GM10266 (cell line): Measurements from ENCODE around the gene MRPL28.

ENCODE experiments used
- DNase-seq: peaks from one replicate; pipeline ENCODE4 v3.0.0; 2012; ENCODE audit errors: extremely low spot score
- CTCF ChIP-seq: IDR thresholded peaks from 2 replicates; pipeline ENCODE4 v1.5.1; 2012; ENCODE audit warnings: mild to moderate bottlenecking, low read depth; ENCODE audit not compliant: control insufficient read depth, insufficient read depth; ENCODE audit errors: missing control alignments

The MRPL28 gene

DNA sequence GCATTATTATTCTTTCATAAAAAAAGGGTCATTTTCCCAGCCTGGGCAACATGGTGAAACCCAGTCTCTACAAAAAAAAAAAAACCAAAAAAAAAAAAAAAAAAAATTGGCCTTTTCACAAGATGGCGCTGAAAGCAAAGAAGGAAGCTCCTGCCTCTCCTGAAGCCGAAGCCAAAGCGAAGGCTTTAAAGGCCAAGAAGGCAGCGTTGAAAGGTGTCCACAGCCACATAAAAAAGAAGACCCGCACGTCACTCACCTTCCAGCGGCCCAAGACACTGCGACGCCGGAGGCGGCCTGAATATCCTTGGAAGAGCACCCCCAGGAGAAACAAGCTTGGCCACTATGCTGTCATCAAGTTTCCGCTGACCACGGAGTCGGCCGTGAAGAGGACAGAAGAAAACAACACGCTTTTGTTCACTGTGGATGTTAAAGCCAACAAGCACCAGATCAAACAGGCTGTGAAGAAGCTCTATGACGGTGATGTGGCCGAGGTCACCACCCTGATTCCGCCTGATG is 16.4 kb upstream of the MRPL28 start:
- DNase-seq, result no peak
- no peak for TF ChIP-seq CTCF

- TF ChIP-seq CTCF, result no peak
- no peak for DNase-seq
These were observed 13.2 kb upstream of the MRPL28 start for GRCh38 chr16:383326-384051.

DNA sequence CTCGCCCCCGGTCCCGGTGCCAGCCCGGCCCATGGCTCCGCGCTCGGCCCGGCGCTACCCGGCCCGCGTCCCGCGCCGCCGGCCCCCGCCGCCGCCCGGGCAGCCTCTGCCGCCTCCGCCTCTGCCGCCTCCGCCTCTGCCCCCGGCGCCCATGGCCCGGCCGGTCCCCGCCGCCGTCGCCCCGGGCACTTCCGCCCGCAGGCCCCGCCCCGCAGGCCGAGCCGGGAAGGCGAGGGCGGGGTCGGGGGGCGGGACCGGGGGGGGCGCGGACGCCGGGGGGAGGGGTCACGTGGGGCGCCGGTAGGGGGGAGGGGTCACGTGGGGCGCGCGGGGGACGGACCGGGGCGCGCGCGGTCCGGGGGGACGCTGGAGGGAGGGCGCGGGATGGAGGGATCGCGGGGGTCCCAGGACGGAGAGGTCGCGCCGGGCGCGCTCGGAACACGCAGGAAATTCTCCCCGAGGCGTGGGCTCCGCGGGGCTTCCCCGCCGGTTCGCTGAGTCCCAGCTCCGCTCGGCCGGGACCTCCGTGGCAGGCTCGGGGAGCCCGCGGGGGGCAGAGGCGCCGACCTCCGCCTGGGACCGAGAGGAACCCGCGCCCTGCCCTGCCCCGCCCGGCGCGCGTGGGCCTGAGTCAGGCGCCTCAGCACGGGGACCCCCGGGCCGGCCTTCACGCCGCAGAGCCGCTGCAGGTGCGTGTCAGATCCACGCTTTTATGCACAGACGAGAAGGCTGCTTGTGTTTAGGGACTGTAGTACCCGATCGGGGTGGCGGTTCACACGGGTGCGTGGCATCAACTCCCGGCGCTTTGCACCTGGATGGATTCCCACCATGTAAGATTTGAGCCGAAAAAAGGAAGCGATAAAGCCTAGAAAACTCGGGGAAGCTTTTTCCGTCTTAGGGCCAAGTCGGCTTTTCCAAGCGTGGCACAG is 11.7 kb upstream of the MRPL28 start, which contains the start of gene PGAP6:
TSS of gene PGAP6 (minus strand) at position 190 of the 929 bp plus-strand sequence. CDS start at position 33, 157 bp downstream.
- TF ChIP-seq CTCF, result no peak
- DNase-seq, result peak; percentile 99

DNA sequence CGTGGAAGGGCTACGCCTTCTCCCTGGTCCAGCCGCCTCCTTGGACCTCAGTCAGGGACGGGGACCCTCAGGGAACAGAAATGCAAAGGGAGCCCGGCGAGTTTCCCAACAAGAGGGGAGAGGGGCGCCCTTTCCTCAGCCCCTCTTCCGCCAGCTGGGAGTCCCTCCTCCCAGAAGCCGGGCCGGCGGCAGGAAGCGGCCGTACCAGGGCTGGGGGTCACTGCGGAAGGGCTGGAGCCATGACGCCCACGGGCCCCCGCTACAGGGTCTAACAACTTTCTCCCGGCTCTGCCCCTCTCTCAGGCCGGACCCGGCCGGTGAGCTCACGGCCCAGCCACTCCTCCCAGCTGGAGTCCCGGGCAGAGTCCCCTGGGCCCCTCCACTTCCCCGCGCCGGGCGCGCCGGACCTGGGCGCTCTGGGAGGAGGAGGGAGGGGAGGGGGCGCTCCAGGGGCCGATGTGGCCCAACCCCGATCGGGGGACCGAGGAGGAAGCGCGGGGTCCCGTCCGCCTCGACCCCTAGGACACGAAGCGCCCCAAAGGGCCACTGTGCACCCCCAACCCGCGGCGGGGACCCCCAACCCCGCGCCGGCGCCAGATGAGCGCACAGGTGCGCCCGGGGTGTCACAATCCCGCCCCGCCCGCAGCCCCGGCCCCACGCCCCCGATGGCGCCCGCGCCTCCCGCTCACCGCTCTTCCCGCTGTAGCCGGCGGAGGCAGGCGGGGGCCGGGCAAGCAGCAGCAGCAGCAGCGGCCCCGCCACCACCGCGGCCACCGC is 10.9 kb upstream of the MRPL28 start:
- no peak for TF ChIP-seq CTCF
- DNase-seq, result no peak

DNA sequence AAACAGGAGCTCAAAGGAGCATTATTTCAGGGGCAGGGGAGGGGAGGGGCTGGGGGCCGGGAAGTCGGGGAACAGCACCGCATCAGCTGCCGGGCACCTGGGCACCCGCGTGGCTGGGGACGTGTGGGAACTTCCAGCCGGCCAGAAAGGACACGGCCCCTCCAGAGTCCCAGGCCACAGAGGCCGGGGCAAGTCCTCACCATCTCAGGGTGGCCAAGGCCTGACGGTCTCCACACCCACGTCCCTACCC is 10.3 kb upstream of the MRPL28 start:
- TF ChIP-seq CTCF, result no peak
- DNase-seq, result no peak

DNA sequence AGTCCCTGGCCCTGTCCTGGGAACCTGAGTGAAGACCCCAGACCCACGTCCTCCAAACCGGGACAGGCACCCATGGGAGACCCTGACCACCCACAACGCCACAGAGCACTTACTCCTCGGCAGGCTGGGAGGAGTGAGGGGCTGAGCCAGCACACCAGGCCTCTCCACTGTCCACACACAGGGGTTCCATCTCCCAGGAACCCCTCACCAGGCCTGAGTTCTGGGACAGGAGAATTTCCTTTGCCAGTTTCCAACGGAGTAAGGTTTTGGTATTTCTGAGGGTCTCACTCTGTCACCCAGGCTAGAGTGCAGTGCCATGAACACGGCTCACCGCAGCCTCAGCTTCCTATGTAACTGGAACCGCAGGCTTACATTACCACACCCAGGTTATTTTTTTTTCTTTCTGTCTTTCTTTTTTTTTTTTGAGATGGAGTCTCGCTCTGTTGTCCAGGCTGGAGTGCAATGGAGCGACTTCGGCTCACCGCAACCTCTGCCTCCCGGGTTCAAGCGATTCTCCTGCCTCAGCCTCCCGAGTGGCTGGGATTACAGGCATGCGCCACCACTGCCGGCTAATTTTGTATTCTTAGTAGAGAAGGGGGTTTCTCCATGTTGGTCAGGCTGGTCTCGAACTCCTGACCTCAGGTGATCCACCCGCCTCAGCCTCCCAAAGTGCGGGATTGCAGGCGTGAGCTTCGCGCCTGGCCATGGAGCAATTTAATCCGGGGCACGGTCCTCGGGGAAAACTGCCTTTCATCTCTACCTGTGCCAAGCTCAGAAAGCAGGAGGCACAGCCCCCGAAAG is 9.8 kb upstream of the MRPL28 start:
- TF ChIP-seq CTCF, result no peak
- no peak for DNase-seq
